Epithelial cell of alveolus of lung (primary cell): ENCODE data around the gene BARHL1. TPM values are rescaled to one million over a fixed set of nuclear protein-coding genes. Genes with fewer than 3 reads are reported as not detected.

Experiments
- total RNA-seq: library from RNA; depleted of rRNA; stranded (reverse); fragments of >200 nt; gene quantifications from 2 replicates; pipeline ENCODE4 v1.2.1, GENCODE V29; 2015

The BARHL1 gene
- total RNA-seq: not detected in 2 replicates

GRCh38 chr9:132582276-132582785 is at the start of gene BARHL1:
Gene BARHL1, plus strand, starts transcription at chr9:132582606. Its CDS starts 192 bp downstream, at chr9:132582798.

Other genes starting within 250 kb of the BARHL1 start
- 32.7 TPM in 2 replicates for gene SETX, start 227.6 kb upstream of the BARHL1 start, total RNA-seq
- 7.8 and 13.8 TPM in 2 replicates for gene TTF1, start 175.8 kb upstream of the BARHL1 start, total RNA-seq
- gene CFAP77, start 172.4 kb upstream of the BARHL1 start, total RNA-seq: 0.08 TPM in 1 of 2 replicates, not detected in the other
- 6.3 and 10.7 TPM in 2 replicates for gene DDX31, start 87.4 kb downstream of the BARHL1 start, total RNA-seq
- gene GTF3C4, start 87.9 kb downstream of the BARHL1 start, total RNA-seq: 11.4 and 16.4 TPM in 2 replicates